ENCODE results near the gene REEP2. TPM values are rescaled to one million over a fixed set of nuclear protein-coding genes. Genes with fewer than 3 reads are reported as not detected.

The REEP2 gene

DNA sequence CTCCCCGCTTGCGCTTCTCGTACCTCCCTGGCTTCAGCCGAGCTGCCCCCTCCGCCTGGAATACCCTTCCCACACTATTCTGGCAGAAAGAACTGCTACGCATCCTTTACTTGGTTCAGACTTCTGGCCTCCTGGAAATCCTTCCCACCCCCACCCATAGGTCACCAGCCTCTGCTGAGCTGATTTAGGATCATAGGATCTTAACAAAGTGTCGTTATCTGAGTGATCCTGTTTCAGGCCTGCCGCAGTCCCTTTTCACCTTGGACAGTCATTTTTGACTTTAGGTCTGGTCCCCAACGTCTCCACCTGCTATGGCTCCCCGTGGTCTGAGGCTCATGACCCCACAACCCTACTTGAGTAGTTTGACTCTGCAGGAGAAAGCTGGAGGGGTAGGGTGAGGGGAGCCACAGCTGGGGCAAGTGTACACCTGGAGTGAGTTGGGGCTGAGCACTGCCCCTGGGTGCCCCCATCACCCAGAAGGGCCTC lies 53.7 kb downstream of the REEP2 start:
- H4K91ac ChIP-seq (ENCODE audit: low read length), result no peak overlapping the region
- no peak overlapping the region for H2BK120ac ChIP-seq (ENCODE audit: low read depth, low read length)
- H2BK12ac ChIP-seq (ENCODE audit: low read length in 2 of 2), result no peak overlapping the region
- H3K9me3 ChIP-seq (ENCODE audit: control insufficient read depth, low read length), result no peaks in the 10 kb centered on the region
- no peak overlapping the region for H3K4ac ChIP-seq (ENCODE audit: low read depth in 1 of 2, low read length in 2 of 2)
- H3K36me3 ChIP-seq (ENCODE audit: control insufficient read depth in 1 of 2, insufficient read depth in 2 of 2, low read depth in 1 of 2, low read length in 2 of 2), result no peaks in the 10 kb centered on the region
- peak overlapping the region; percentile 98 for H3K4me2 ChIP-seq (ENCODE audit: low read length, poor library complexity, severe bottlenecking)
- peak overlapping the region; percentile 0 to 87 for H3K18ac ChIP-seq (ENCODE audit: low read depth in 1 of 2, low read length in 2 of 2)
- H3K79me1 ChIP-seq (replicated peaks; ENCODE audit: low read length, poor library complexity, severe bottlenecking), result no peaks in the 10 kb centered on the region
- peak overlapping the region; percentile 66 for H2AFZ ChIP-seq (ENCODE audit: low read depth, low read length)
- H2AK5ac ChIP-seq (ENCODE audit: low read length, severe bottlenecking), result no peak overlapping the region
- H3K27me3 ChIP-seq (ENCODE audit: control insufficient read depth in 1 of 2, insufficient read depth in 1 of 2, low read length in 2 of 2), result peaks cover 22 to 36% of the 10 kb centered on the region in 2 experiments
- no peak for DNase-seq
- H2BK5ac ChIP-seq (ENCODE audit: low read depth, low read length, poor library complexity, severe bottlenecking), result no peak overlapping the region
- H4K8ac ChIP-seq (ENCODE audit: low read length), result no peak overlapping the region
- no peak overlapping the region for H3K14ac ChIP-seq (ENCODE audit: low read length in 2 of 2)
- 44% methylated on average over 10 of the region's 10 CpGs for WGBS
- H3K27ac ChIP-seq (ENCODE audit: low read length, poor library complexity, severe bottlenecking), result no peak overlapping the region
- no peak overlapping the region for H3K23ac ChIP-seq (ENCODE audit: low read length in 2 of 2)
- peak overlapping the region; percentile 60 to 73 for H3K4me3 ChIP-seq (ENCODE audit: insufficient read depth in 1 of 2, low read depth in 1 of 2, low read length in 2 of 2)
- H3K4me1 ChIP-seq (ENCODE audit: control insufficient read depth, insufficient read depth, low read depth, low read length), result peaks cover 20% of the 10 kb centered on the region
- H3K9ac ChIP-seq (ENCODE audit: low read length), result peak overlapping the region; percentile 83
- peak overlapping the region; percentile 93 for H2BK15ac ChIP-seq (ENCODE audit: low read depth, poor library complexity, severe bottlenecking)

- no peak overlapping the region for H3K4me2 ChIP-seq (ENCODE audit: low read length, poor library complexity, severe bottlenecking)
- no peak overlapping the region for H2BK5ac ChIP-seq (ENCODE audit: low read depth, low read length, poor library complexity, severe bottlenecking)
- H3K23ac ChIP-seq (ENCODE audit: low read length in 2 of 2), result no peak overlapping the region
- H3K79me1 ChIP-seq (replicated peaks; ENCODE audit: low read length, poor library complexity, severe bottlenecking), result no peaks in the 10 kb centered on the region
- H3K36me3 ChIP-seq (ENCODE audit: control insufficient read depth in 1 of 2, insufficient read depth in 2 of 2, low read depth in 1 of 2, low read length in 2 of 2), result no peaks in the 10 kb centered on the region
- H2BK120ac ChIP-seq (ENCODE audit: low read depth, low read length), result no peak overlapping the region
- no peaks in the 10 kb centered on the region for H3K9me3 ChIP-seq (ENCODE audit: control insufficient read depth, low read length)
- peaks cover 16% of the 10 kb centered on the region for H3K4me1 ChIP-seq (ENCODE audit: control insufficient read depth, insufficient read depth, low read depth, low read length)
- H3K4me3 ChIP-seq (ENCODE audit: insufficient read depth in 1 of 2, low read depth in 1 of 2, low read length in 2 of 2), result no peak overlapping the region
- H2BK12ac ChIP-seq (ENCODE audit: low read length in 2 of 2), result no peak overlapping the region
- H3K9ac ChIP-seq (ENCODE audit: low read length), result no peak overlapping the region
- no peak for DNase-seq
- 85% methylated on average over 5 of the region's 7 CpGs for WGBS
- no peak overlapping the region for H3K4ac ChIP-seq (ENCODE audit: low read depth in 1 of 2, low read length in 2 of 2)
- H3K27ac ChIP-seq (ENCODE audit: low read length, poor library complexity, severe bottlenecking), result no peak overlapping the region
- no peak overlapping the region for H2BK15ac ChIP-seq (ENCODE audit: low read depth, poor library complexity, severe bottlenecking)
- H4K91ac ChIP-seq (ENCODE audit: low read length), result no peak overlapping the region
- no peak overlapping the region for H4K8ac ChIP-seq (ENCODE audit: low read length)
- H3K14ac ChIP-seq (ENCODE audit: low read length in 2 of 2), result no peak overlapping the region
- peaks cover 12 to 21% of the 10 kb centered on the region in 2 experiments for H3K27me3 ChIP-seq (ENCODE audit: control insufficient read depth in 1 of 2, insufficient read depth in 1 of 2, low read length in 2 of 2)
- no peak overlapping the region for H2AFZ ChIP-seq (ENCODE audit: low read depth, low read length)
- no peak overlapping the region for H3K18ac ChIP-seq (ENCODE audit: low read depth in 1 of 2, low read length in 2 of 2)
- no peak overlapping the region for H2AK5ac ChIP-seq (ENCODE audit: low read length, severe bottlenecking)
Observed at GRCh38 chr5:138495351-138495750, 56.5 kb downstream of the REEP2 start.

Small RNAs within 50 kb of the gene (small RNA-seq; reads per million reads assigned to genes)
- gene AC113403.1 (ENCODE audit: low read depth), result not detected

All from mesenchymal stem cell (in vitro differentiated cells and primary cell).